ENCODE results near the gene C12orf42.

C12orf42 gene

GRCh38 chr12:103278329-103278728 lies 217.4 kb downstream of the C12orf42 start:
- DNase-seq (ENCODE audit: extremely low read depth, insufficient read length): peak; percentile 26
- no peaks in the 10 kb centered on the region for H3K36me3 ChIP-seq (ENCODE audit: control insufficient read depth, insufficient read depth, low read length)
- no peaks in the 10 kb centered on the region for H3K27me3 ChIP-seq (replicated peaks; ENCODE audit: control insufficient read depth, insufficient read depth, low read length)
- TF ChIP-seq CTCF (IDR thresholded peaks at IDR 0.05; ENCODE audit: insufficient read depth, low read length, poor library complexity, severe bottlenecking): no peak
- no peak overlapping the region for H3K4me3 ChIP-seq (replicated peaks; ENCODE audit: low read depth, low read length)

GRCh38 chr12:103273645-103274044 lies 222.1 kb downstream of the C12orf42 start:
- DNase-seq (ENCODE audit: extremely low read depth, insufficient read length): no peak
- no peak overlapping the region for H3K4me3 ChIP-seq (replicated peaks; ENCODE audit: low read depth, low read length)
- TF ChIP-seq CTCF (IDR thresholded peaks at IDR 0.05; ENCODE audit: insufficient read depth, low read length, poor library complexity, severe bottlenecking): no peak
- no peaks in the 10 kb centered on the region for H3K27me3 ChIP-seq (replicated peaks; ENCODE audit: control insufficient read depth, insufficient read depth, low read length)
- no peaks in the 10 kb centered on the region for H3K36me3 ChIP-seq (ENCODE audit: control insufficient read depth, insufficient read depth, low read length)

- Histone ChIP-seq H3K36me3 (ENCODE audit: control insufficient read depth, insufficient read depth, low read length) (no peaks in the 10 kb centered on the region), H3K4me3 (replicated peaks; ENCODE audit: low read depth, low read length) (no peak overlapping the region), H3K27me3 (replicated peaks; ENCODE audit: control insufficient read depth, insufficient read depth, low read length) (no peaks in the 10 kb centered on the region)
- no peak for TF ChIP-seq CTCF (IDR thresholded peaks at IDR 0.05; ENCODE audit: insufficient read depth, low read length, poor library complexity, severe bottlenecking)
- DNase-seq (ENCODE audit: extremely low read depth, insufficient read length): no peak
Measured at GRCh38 chr12:103272949-103273348, 222.8 kb downstream of the C12orf42 start.

GRCh38 chr12:103269946-103270345 lies 225.8 kb downstream of the C12orf42 start:
- DNase-seq (ENCODE audit: extremely low read depth, insufficient read length): no peak

GRCh38 chr12:103268831-103269514 lies 226.8 kb downstream of the C12orf42 start:
- DNase-seq (ENCODE audit: extremely low read depth, insufficient read length): peak; percentile 16
- no peak overlapping the region for H3K4me3 ChIP-seq (replicated peaks; ENCODE audit: low read depth, low read length)
- TF ChIP-seq CTCF (IDR thresholded peaks at IDR 0.05; ENCODE audit: insufficient read depth, low read length, poor library complexity, severe bottlenecking): no peak
- H3K27me3 ChIP-seq (replicated peaks; ENCODE audit: control insufficient read depth, insufficient read depth, low read length): no peaks in the 10 kb centered on the region
- H3K36me3 ChIP-seq (ENCODE audit: control insufficient read depth, insufficient read depth, low read length): no peaks in the 10 kb centered on the region

More at GRCh38 chr12:103269946-103270345, 225.8 kb downstream of the C12orf42 start:
- Histone ChIP-seq H3K4me3 (replicated peaks; ENCODE audit: low read depth, low read length) (no peak overlapping the region), H3K36me3 (ENCODE audit: control insufficient read depth, insufficient read depth, low read length) (no peaks in the 10 kb centered on the region), H3K27me3 (replicated peaks; ENCODE audit: control insufficient read depth, insufficient read depth, low read length) (no peaks in the 10 kb centered on the region)
- TF ChIP-seq CTCF (IDR thresholded peaks at IDR 0.05; ENCODE audit: insufficient read depth, low read length, poor library complexity, severe bottlenecking): no peak

- no peak for TF ChIP-seq CTCF (IDR thresholded peaks at IDR 0.05; ENCODE audit: insufficient read depth, low read length, poor library complexity, severe bottlenecking)
- no peak overlapping the region for H3K4me3 ChIP-seq (replicated peaks; ENCODE audit: low read depth, low read length)
- H3K27me3 ChIP-seq (replicated peaks; ENCODE audit: control insufficient read depth, insufficient read depth, low read length): no peaks in the 10 kb centered on the region
- no peaks in the 10 kb centered on the region for H3K36me3 ChIP-seq (ENCODE audit: control insufficient read depth, insufficient read depth, low read length)
- DNase-seq (ENCODE audit: extremely low read depth, insufficient read length): no peak
Measured at GRCh38 chr12:103257763-103258162, 238.0 kb downstream of the C12orf42 start.

Data from GM06990 (cell line).